Keratinocyte (primary cell): ENCODE results near the gene ACTN2.

ENCODE experiments used
- EZH2 ChIP-seq: IDR thresholded peaks from one replicate; pipeline ENCODE4 v1.6.1; 2012; ENCODE audit warnings: inconsistent platforms, mild to moderate bottlenecking, low read length, moderate library complexity
- TF ChIP-seq, protein P1 (sequence below), 3 experiments: IDR thresholded peaks in 1 of 3; conservative IDR thresholded peaks in 1 of 3; optimal IDR thresholded peaks in 1 of 3; 2 replicates in 2 of 3; 3 replicates in 1 of 3; pipeline versions ENCODE3 to v1.5.1; 2011; ENCODE audit warnings: low read length in 3 of 3, mild to moderate bottlenecking in 3 of 3, moderate library complexity in 2 of 3, control low read depth in 1 of 3, inconsistent platforms in 1 of 3; ENCODE audit not compliant: insufficient read depth in 2 of 3; ENCODE audit errors: extremely low read depth in 1 of 3

- TF ChIP-seq EZH2, result no peak
- TF ChIP-seq, protein P1, sequence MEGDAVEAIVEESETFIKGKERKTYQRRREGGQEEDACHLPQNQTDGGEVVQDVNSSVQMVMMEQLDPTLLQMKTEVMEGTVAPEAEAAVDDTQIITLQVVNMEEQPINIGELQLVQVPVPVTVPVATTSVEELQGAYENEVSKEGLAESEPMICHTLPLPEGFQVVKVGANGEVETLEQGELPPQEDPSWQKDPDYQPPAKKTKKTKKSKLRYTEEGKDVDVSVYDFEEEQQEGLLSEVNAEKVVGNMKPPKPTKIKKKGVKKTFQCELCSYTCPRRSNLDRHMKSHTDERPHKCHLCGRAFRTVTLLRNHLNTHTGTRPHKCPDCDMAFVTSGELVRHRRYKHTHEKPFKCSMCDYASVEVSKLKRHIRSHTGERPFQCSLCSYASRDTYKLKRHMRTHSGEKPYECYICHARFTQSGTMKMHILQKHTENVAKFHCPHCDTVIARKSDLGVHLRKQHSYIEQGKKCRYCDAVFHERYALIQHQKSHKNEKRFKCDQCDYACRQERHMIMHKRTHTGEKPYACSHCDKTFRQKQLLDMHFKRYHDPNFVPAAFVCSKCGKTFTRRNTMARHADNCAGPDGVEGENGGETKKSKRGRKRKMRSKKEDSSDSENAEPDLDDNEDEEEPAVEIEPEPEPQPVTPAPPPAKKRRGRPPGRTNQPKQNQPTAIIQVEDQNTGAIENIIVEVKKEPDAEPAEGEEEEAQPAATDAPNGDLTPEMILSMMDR (optimal IDR thresholded peaks at IDR 0.05 in 1 of 3, IDR thresholded peaks at IDR 0.05 in 1 of 3, conservative IDR thresholded peaks at IDR 0.05 in 1 of 3; ENCODE audit: extremely low read depth in 1 of 3, insufficient read depth in 2 of 3, low read length in 3 of 3), result no peak
Observed at GRCh38 chr1:236761397-236762132, 75.3 kb downstream of the ACTN2 start.
